Measurements from ENCODE around the gene DOLPP1. TPM values are rescaled to one million over a fixed set of nuclear protein-coding genes. Genes with fewer than 3 reads are reported as not detected.

Gene DOLPP1
- total RNA-seq, 1 donor: 10.5 TPM

DNA sequence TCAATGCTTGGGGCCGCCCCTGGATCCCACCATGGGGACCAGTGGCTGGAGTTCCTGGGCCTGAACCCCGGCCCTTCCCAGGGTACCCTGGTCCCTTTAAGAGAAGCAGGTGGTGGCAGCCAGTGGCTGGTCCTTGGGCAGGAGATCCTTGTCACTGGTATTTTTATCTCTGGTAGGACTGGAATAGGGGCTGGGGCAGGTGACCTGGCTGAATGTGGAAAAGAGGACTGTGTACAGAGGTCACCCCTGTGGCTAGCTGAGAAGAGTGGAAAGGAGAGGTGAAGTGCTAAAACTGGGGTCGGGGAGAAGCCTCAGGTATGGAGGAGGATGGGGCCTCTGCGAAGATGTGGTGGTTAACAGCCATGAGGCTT is 22.7 kb downstream of the DOLPP1 start:
- Histone ChIP-seq H3K79me2 (ENCODE audit: insufficient read depth, low read length) (no peaks in the 10 kb centered on the region), H3K4me1 (ENCODE audit: insufficient read depth, low read length) (no peaks in the 10 kb centered on the region), H3K4me3 (ENCODE audit: insufficient read depth, low read length) (no peak overlapping the region), H3K4me2 (ENCODE audit: insufficient read depth, low read length) (no peak overlapping the region), H3K27me3 (ENCODE audit: insufficient read depth, low read length) (no peaks in the 10 kb centered on the region), H2AFZ (ENCODE audit: low read length) (no peak overlapping the region), H4K20me1 (ENCODE audit: insufficient read depth, low read length) (peaks cover 5% of the 10 kb centered on the region), H3K9me3 (ENCODE audit: low read depth, low read length) (no peaks in the 10 kb centered on the region), H3K27ac (ENCODE audit: low read depth, low read length) (no peak overlapping the region), H3K36me3 (ENCODE audit: insufficient read depth, low read length) (peaks cover 16% of the 10 kb centered on the region)
- TF ChIP-seq, protein P1, sequence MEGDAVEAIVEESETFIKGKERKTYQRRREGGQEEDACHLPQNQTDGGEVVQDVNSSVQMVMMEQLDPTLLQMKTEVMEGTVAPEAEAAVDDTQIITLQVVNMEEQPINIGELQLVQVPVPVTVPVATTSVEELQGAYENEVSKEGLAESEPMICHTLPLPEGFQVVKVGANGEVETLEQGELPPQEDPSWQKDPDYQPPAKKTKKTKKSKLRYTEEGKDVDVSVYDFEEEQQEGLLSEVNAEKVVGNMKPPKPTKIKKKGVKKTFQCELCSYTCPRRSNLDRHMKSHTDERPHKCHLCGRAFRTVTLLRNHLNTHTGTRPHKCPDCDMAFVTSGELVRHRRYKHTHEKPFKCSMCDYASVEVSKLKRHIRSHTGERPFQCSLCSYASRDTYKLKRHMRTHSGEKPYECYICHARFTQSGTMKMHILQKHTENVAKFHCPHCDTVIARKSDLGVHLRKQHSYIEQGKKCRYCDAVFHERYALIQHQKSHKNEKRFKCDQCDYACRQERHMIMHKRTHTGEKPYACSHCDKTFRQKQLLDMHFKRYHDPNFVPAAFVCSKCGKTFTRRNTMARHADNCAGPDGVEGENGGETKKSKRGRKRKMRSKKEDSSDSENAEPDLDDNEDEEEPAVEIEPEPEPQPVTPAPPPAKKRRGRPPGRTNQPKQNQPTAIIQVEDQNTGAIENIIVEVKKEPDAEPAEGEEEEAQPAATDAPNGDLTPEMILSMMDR (IDR thresholded peaks at IDR 0.05; ENCODE audit: extremely low read depth, low read depth, low read length): no peak
- peak; percentile 55 for DNase-seq (ENCODE audit: insufficient read length, low spot score, missing footprints)

DNA sequence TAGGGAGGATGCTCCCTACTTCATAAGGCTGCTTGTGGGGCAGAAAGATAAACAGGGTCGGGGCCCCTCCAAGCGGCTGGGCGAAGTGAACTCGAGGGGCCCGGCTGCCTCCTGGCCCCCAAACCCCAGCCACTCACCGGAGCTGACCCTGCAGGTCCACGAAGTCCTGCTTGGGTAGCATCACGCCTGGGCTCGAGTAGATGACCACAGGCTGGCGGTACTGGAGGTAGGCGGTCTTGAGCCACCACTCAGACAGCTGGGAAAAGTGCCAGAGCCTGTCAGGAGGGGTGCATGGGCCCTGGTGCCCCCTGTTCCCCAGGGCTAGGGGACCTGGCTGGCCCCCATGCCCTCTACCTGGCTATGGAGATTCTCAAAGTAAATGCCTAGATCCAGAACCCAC is 23.1 kb downstream of the DOLPP1 start:
- Histone ChIP-seq H4K20me1 (ENCODE audit: insufficient read depth, low read length) (peaks cover 8% of the 10 kb centered on the region), H2AFZ (ENCODE audit: low read length) (no peak overlapping the region), H3K9me3 (ENCODE audit: low read depth, low read length) (no peaks in the 10 kb centered on the region), H3K27ac (ENCODE audit: low read depth, low read length) (no peak overlapping the region), H3K4me3 (ENCODE audit: insufficient read depth, low read length) (no peak overlapping the region), H3K27me3 (ENCODE audit: insufficient read depth, low read length) (no peaks in the 10 kb centered on the region), H3K36me3 (ENCODE audit: insufficient read depth, low read length) (peaks cover 16% of the 10 kb centered on the region), H3K4me2 (ENCODE audit: insufficient read depth, low read length) (no peak overlapping the region), H3K4me1 (ENCODE audit: insufficient read depth, low read length) (peaks cover 2% of the 10 kb centered on the region), H3K79me2 (ENCODE audit: insufficient read depth, low read length) (peaks cover 3% of the 10 kb centered on the region)
- TF ChIP-seq, protein P1 (IDR thresholded peaks at IDR 0.05; ENCODE audit: extremely low read depth, low read depth, low read length): no peak
- DNase-seq (ENCODE audit: insufficient read length, low spot score, missing footprints): no peak

DNA sequence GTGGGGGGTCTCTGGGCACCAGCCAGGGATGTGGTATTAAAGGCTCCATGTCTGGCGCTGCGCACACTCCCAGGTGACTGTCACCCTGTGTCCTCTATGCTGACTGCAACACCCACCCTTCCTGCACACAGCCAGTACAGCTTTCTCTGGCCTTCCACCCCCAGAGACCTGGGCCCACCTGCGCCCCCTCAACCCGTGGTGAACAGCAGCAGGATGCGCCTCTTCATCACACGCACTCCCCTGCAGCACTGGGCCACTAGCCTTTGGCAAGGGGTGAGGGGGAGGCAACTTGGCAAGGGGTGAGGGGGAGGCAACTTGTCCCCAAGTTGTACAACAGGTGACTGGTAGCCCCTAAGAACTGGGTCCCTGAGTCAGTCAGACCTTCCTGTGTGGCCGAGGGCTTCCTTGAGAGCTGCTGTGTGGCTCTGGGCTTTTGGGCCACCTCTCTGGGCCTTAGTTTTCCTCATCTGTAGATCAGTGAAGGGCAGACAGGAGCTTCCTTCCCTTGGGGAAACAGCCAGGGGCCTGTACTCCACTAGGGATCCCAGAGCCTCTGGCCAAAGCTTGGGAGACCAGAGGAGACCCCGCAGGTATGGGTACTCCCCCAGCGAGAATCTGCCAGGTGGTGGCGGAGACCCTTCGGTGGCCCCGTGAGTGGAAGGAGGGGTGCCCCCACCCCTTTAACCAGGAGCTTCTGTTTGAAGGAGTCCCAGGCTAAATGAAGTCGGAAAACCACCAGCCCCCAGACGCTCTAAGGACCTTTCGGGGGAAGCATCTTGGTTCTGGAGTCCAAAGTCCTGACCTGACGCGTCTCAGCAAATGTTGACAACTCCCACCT is 25.2 kb downstream of the DOLPP1 start:
- no peaks in the 10 kb centered on the region for H3K27me3 ChIP-seq (ENCODE audit: insufficient read depth, low read length)
- TF ChIP-seq, protein P1 (IDR thresholded peaks at IDR 0.05; ENCODE audit: extremely low read depth, low read depth, low read length): no peak
- no peak overlapping the region for H2AFZ ChIP-seq (ENCODE audit: low read length)
- H3K27ac ChIP-seq (ENCODE audit: low read depth, low read length): no peak overlapping the region
- H3K36me3 ChIP-seq (ENCODE audit: insufficient read depth, low read length): peaks cover 16% of the 10 kb centered on the region
- no peak overlapping the region for H3K4me2 ChIP-seq (ENCODE audit: insufficient read depth, low read length)
- H3K4me1 ChIP-seq (ENCODE audit: insufficient read depth, low read length): peaks cover 11% of the 10 kb centered on the region
- peaks cover 14% of the 10 kb centered on the region for H4K20me1 ChIP-seq (ENCODE audit: insufficient read depth, low read length)
- H3K79me2 ChIP-seq (ENCODE audit: insufficient read depth, low read length): peaks cover 14% of the 10 kb centered on the region
- no peaks in the 10 kb centered on the region for H3K9me3 ChIP-seq (ENCODE audit: low read depth, low read length)
- H3K4me3 ChIP-seq (ENCODE audit: insufficient read depth, low read length): no peak overlapping the region
- DNase-seq (ENCODE audit: insufficient read length, low spot score, missing footprints): peak; percentile 76

DNA sequence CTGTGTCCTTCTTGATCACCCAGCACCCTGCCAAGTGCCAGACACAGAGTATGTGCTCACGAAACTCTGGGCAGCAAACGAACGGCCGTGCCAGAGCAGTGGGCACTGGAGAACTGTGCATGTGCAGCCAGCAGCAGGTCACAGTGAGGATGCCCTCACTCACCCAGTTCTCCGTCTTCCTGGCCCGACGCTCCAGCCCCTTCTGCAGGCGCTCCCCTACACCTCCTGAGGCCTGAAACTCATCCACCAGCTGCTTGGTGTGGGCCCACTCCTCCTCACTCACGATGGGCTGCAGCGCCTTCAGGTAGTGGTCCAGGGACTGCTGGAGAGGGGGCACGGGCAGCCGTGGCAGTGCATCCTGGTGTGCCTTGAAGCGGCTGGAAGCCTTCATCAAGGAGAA is 26.7 kb downstream of the DOLPP1 start:
- H2AFZ ChIP-seq (ENCODE audit: low read length): no peak overlapping the region
- TF ChIP-seq, protein P1 (IDR thresholded peaks at IDR 0.05; ENCODE audit: extremely low read depth, low read depth, low read length): no peak
- no peaks in the 10 kb centered on the region for H3K27me3 ChIP-seq (ENCODE audit: insufficient read depth, low read length)
- peaks cover 14% of the 10 kb centered on the region for H3K4me1 ChIP-seq (ENCODE audit: insufficient read depth, low read length)
- peaks cover 27% of the 10 kb centered on the region for H3K79me2 ChIP-seq (ENCODE audit: insufficient read depth, low read length)
- H3K9me3 ChIP-seq (ENCODE audit: low read depth, low read length): no peaks in the 10 kb centered on the region
- no peak overlapping the region for H3K4me2 ChIP-seq (ENCODE audit: insufficient read depth, low read length)
- H4K20me1 ChIP-seq (ENCODE audit: insufficient read depth, low read length): peaks cover 14% of the 10 kb centered on the region
- H3K27ac ChIP-seq (ENCODE audit: low read depth, low read length): no peak overlapping the region
- no peak overlapping the region for H3K4me3 ChIP-seq (ENCODE audit: insufficient read depth, low read length)
- peak; percentile 32 for DNase-seq (ENCODE audit: insufficient read length, low spot score, missing footprints)
- peaks cover 11% of the 10 kb centered on the region for H3K36me3 ChIP-seq (ENCODE audit: insufficient read depth, low read length)

All from osteoblast (primary cell).